LoVo (cell line): Measurements from ENCODE around the gene PET117.
"Not testable (repeated sequence)": the region's sequence is repeated elsewhere in the genome, so short reads cannot be mapped to it uniquely, and the experiment has no call there.

Experiments used
- DNase-seq: peaks from one replicate; pipeline ENCODE4 v3.0.0-alpha.2; 2016; ENCODE audit warnings: low spot score

The PET117 gene

DNA sequence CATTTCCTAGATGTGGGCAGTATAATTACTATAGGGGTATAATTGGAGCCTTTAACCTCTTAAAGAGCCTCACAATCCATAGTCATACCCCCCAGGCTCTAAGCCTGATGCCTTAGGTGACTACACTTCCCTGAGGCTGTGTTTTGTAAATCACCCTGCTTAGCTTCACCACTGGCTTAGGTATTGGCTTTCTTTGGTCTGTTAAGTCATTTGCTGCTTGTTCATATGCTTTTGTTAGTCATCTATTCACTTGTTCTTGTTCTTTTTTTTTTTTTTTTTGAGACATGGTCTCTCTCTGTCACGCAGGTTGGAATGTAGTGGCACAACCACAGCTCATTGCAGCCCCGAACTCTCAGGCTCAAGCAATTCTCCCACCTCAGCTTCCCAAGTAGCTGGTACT lies 26.7 kb downstream of the PET117 start:
- no peak for DNase-seq

DNA sequence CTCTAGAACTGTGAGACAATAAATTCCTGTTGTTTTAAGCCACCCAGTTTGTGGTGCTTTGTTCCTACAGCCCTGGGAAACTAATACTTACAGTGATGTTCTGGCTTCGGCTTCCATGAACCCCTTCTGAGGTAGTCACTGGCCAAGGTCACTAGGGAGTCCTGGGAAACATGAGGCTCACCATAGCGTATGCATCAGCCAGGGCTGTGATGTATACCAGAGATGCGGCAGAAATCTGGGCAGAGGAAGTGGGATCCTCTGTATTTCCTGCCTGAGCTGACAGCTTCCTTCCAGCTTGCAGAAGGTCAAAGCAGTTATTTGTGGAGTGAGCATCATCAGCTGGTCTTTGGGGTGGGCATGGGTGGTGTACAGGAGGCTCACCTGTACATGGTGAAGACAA lies 27.9 kb downstream of the PET117 start:
- no peak for DNase-seq

DNA sequence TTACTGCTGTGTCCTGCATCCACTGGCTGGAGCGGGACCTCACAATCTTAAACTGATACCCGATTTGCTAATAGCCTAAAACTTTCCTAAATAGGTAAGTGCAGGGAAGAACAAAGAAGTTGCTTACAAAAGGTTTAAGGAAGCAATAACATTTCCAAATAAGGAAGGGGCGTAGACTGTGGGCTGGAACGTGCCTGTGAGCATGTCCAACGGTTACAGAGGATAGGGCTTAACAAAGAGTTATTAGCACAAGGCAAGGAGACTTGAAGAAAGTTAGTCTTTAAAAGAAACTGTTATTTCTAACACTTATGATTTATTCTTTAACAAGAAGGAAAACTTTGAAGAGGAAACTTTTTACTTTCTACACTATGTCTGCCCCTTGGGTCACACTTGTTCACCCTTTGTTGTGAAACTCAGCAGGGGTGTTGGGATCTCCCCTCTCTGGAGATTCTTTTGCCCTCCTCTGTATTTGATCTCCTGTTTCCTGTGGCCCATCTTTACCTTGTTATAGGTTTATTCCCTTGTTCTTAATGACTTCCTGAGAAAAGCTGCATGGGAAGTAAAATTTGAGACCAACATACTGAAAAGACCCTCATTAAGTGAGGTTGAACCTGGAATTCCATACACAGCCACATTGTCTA lies 28.7 kb downstream of the PET117 start:
- DNase-seq, result no peak

DNA sequence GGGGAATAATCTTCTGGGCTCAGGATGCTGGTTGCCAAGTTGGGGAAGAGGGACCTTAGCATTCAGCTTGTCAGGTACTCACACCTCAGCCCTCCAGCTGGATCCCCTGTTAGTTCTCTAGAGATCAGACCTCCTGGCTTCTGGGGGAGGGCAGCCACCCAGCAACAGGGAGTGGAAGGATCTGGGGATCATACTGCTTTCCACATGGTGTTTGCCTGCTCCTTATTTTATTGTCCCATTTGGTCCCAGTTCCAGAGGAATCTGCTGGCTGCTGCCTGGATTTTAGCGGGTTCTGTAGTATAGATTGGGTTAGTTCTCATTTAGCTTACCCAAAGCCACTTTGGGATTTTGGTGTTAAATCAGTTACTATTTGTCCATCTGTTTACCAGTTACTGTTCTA lies 29.3 kb downstream of the PET117 start:
- DNase-seq, result no peak

DNA sequence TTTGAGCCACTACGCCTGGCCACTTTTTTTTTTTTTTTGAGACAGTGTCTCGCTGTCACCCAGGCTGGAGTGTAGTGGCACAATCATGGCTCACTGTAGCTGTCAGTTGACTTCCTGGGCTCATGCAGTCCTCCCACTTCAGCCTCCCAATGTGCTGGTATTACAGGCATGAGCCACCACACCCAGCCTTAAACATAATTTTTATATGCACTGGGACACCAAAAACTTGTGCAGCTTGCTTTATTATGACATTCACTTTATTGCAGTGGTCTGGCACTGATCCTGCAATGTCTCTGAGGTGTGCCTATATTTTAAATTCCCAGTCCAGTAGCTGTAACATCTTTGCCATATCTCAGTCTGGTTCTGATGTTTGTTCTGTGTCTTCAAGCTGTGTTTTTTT lies 34.7 kb downstream of the PET117 start:
- no peak for DNase-seq

DNA sequence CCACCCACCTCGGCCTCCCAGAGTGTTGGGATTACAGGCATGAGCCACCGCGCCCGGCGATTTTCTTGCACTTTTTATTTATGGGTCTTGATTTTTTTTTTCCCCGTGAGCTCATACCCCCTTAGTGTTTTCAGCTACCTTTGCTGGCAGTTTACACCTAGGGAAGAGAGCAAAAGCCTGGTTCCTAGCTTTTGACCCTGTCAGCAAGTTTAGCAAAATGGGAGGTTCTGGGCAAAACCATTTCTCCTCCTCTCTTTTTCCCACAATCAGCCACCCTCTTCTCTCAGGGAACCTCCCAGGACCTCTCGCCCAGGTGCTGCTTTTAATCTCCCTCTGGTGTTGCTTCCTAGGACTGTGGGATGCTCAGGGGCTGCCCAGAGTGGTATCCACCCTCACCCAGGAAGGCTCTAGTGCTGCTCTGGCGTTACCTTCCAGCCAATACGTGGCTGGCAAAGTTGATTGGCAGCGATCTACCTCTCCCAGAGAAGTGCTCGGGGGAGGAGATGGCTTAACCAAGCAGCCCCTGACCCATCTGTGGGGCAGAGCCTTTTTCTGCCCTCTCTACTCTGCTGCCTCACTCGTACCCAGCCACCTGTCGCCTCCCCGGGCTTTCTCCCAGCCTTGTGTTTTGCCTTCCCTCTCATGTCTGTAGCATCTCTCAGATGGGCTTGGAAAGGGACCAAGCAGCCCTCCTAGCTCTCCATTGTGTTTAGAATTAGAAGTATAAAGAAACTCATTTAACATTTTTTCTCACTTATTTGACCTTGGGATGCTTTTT lies 37.4 kb downstream of the PET117 start:
- DNase-seq, result no peak

DNA sequence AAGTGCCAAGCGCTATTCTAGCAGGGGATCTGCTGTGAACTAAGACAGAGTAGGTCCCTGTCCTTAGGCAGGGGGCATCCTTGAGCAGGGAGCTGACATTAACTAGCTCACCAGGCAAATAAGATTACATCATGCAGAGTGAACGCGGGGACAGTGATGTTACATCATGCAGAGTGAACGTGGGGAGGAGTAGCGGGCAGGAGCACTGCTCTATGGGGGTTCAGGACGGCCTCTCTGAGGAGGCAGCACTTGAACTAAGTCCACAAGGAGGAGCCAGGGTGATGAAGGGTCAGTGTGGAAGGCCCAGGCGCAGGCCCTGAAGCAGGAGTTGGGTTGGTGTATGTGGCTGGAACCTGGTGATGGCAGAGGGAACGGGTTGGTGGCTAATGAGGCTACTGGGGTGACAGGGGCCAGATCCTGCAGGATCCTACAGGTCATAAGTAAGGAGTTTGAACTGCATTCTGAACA lies 38.7 kb downstream of the PET117 start:
- no peak for DNase-seq

DNA sequence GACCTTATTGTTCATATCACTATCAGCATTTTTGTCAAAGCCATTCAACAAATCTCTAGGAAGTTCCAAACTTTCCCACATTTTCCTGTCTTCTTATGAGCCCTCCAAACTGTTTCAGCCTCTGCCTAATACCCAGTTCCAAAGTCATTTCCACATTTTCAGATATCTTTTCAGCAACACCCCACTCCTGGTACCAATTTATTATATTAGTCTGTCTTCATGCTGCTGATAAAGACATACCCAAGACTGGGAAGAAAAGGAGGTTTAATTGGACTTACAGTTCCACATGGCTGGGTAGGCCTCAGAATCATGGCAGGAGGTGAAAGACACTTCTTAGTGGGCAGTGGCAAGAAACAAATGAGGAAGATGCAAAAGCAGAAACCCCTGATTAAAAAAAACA lies 42.7 kb downstream of the PET117 start:
- not testable (repeated sequence) for DNase-seq

DNA sequence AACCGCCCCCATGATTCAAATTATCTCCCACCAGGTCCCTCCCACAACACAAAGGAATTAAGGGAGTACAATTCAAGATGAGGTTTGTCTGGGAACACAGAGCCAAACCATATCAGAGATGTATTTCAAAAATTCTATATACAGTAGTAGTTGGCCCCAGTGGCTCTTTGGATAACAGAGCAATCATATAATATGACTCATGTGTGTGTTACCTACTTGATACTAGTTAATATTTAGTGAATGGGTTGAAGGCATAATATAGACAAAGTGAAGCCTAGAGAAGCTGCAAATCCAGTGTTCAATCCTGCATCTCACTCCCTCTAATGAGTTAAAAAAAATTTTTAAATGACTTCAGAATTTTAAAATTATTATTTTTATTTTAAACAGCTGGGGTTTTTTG lies 43.2 kb downstream of the PET117 start:
- no peak for DNase-seq

DNA sequence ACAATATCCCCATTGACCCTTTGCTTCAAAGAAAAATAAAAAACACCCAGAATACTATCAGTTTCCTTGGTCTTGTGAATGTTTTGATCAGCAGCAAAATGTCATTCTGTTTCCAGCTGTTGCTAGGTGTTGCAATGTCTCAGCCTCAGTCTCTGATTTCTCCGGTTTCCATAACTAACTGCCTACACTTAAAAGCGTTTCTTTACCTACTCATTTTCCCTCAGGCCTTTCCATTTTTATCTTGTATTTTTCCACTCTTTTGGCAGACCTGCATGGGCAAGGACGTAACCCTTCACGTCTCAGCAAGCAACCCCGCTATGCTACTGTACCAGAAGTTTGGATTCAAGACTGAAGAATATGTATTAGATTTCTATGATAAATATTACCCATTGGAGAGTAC lies 49.4 kb downstream of the PET117 start:
- no peak for DNase-seq

DNA sequence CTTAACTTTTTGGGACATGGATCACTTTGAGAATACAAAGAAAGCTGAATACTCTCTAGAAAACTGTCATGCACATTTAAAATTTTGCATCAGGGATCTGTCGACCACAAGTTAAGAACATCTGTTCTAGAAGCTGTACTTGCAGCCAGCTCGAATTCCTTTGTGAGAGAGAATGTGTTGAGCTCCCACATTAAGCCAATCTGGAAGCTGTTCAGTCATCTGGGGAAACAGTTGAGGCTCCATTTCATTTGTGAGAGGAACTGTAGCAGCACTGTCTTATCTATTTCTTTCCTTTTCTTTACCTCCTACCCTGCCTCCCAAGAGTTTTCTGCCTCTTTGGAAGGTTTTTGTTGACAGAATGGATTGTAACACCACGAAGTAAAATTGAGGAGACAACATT lies 50.8 kb downstream of the PET117 start:
- DNase-seq, result no peak

DNA sequence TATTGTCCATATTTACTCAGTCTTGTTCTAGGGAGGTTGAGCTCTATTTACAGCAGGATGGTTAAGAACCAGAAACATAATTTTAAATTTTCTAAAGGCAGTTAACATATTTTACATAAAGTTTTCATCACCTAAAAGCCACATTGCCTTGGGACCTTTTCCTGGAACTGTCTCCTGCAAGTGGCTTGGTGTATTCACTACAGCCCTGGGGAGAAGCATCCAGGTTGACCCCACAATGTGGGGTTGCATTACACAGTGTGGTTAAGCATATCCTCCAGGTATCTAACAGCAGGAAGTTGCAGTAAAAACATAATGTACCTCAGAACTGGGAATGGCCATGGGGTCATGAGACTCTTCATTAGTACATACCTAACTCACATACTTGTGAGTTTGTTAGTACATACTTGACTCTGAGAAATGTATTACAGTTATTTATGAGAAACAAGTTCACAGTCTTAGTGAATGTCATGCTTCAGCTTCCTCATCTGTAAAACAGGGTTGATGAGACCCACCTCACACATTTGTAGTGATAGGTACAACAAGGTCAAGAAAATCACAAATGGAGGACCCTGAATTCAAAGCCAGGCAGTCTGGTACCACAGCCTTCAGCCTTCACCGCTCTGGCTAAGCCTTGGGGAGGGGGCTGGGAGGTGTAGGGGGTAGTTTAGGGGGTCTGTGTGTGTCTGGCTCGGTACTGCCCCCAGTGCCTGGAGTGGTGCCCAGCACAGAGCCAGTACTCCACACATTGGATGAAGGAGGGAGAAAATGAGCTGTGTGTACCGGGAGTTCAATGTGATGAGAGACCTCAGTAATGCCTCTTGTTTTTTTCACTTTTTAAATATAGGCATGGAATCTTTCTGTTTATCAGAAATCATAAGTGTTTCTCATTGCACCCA lies 52.9 kb downstream of the PET117 start:
- no peak for DNase-seq

DNA sequence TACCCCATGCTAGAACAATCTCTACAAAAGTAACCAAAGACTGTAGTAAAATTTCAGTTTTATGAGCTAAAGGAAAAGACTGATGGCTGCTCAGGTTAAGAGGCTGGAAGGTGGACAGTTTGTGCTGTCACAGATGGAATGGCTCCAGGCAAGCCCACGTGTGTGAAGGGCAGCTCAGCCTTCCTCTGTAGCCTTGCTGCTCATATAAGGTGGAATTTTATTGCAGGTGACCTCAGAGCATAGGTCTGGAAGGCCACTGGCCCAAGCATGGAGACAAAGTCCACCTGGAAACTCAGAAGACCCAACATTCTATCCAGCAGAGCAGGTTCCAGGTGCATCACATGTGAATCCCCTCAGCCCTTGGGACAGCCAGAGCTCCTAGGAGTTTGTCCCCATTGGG lies 53.6 kb downstream of the PET117 start:
- DNase-seq, result no peak
